GM10266 (cell line): ENCODE data around the gene RALA.

Experiments used
- DNase-seq: peaks from one replicate; pipeline ENCODE4 v3.0.0; 2012; ENCODE audit errors: extremely low spot score
- CTCF ChIP-seq: IDR thresholded peaks from 2 replicates; pipeline ENCODE4 v1.5.1; 2012; ENCODE audit warnings: mild to moderate bottlenecking, low read depth; ENCODE audit not compliant: control insufficient read depth, insufficient read depth; ENCODE audit errors: missing control alignments

Gene RALA

GRCh38 chr7:39696631-39697030, 73.3 kb downstream of the RALA start:
- no peak for TF ChIP-seq CTCF

GRCh38 chr7:39697483-39697882, 74.1 kb downstream of the RALA start:
- DNase-seq, result no peak
- no peak for TF ChIP-seq CTCF

More at GRCh38 chr7:39696631-39697030, 73.3 kb downstream of the RALA start:
- no peak for DNase-seq

GRCh38 chr7:39700165-39700564, 76.8 kb downstream of the RALA start:
- DNase-seq, result no peak
- no peak for TF ChIP-seq CTCF

GRCh38 chr7:39700932-39701331, 77.6 kb downstream of the RALA start:
- no peak for TF ChIP-seq CTCF
- DNase-seq, result no peak

GRCh38 chr7:39702133-39702532, 78.8 kb downstream of the RALA start:
- TF ChIP-seq CTCF, result no peak
- DNase-seq, result no peak

GRCh38 chr7:39703144-39703543, 79.8 kb downstream of the RALA start:
- no peak for TF ChIP-seq CTCF
- DNase-seq, result no peak

- no peak for DNase-seq
- no peak for TF ChIP-seq CTCF
Observed at GRCh38 chr7:39709029-39709428, 85.7 kb downstream of the RALA start.
